Epithelial cell of proximal tubule (primary cell): Measurements from ENCODE around the gene DSC3. TPM values are rescaled to one million over a fixed set of nuclear protein-coding genes. Genes with fewer than 3 reads are reported as not detected.
A peak's percentile ranks its signal among the peaks of the same experiment; 100 is the strongest.

Experiments
- DNase-seq: peaks from one replicate; pipeline ENCODE4 v3.0.0-alpha.2; 2011; ENCODE audit warnings: low read depth
- H3K4me3 ChIP-seq: 2 replicates; pipeline ENCODE4 v1.5.1; 2011; ENCODE audit warnings: low read depth, mild to moderate bottlenecking, low read length
- CTCF ChIP-seq: conservative IDR thresholded peaks from 2 replicates; pipeline ENCODE4 v1.5.1; 2012; ENCODE audit warnings: low read depth, mild to moderate bottlenecking, low read length
- total RNA-seq: library from RNA; depleted of rRNA; stranded (reverse); fragments of >200 nt; gene quantifications from 2 replicates; pipeline ENCODE4 v1.2.3, GENCODE V29; 2015

Gene DSC3
- 0.14 and 0.75 TPM in 2 replicates for total RNA-seq

- no peak for DNase-seq
- no peak for TF ChIP-seq CTCF
- H3K4me3 ChIP-seq: peak within 1 kb of the TSS; percentile 43
Measured at GRCh38 chr18:31042406-31043181, at the start of gene DSC3. TSS of gene DSC3 (minus strand) at chr18:31042742. CDS start at chr18:31042660, 82 bp downstream.

- no peak for TF ChIP-seq CTCF
- H3K4me3 ChIP-seq: no peak overlapping the region
- DNase-seq: no peak
Measured at GRCh38 chr18:31091350-31091749, 48.8 kb upstream of the DSC3 start.

- H3K4me3 ChIP-seq: no peak overlapping the region
- DNase-seq: no peak
- TF ChIP-seq CTCF: no peak
Measured at GRCh38 chr18:31088532-31088931, 46.0 kb upstream of the DSC3 start.

- DNase-seq: no peak
- no peak overlapping the region for H3K4me3 ChIP-seq
- no peak for TF ChIP-seq CTCF
Measured at GRCh38 chr18:31079973-31080372, 37.4 kb upstream of the DSC3 start.

- H3K4me3 ChIP-seq: no peak overlapping the region
- no peak for TF ChIP-seq CTCF
- DNase-seq: no peak
Measured at GRCh38 chr18:31077878-31078277, 35.3 kb upstream of the DSC3 start.

- no peak for TF ChIP-seq CTCF
- H3K4me3 ChIP-seq: no peak overlapping the region
- no peak for DNase-seq
Measured at GRCh38 chr18:31072175-31072574, 29.6 kb upstream of the DSC3 start.

- TF ChIP-seq CTCF: no peak
Measured at GRCh38 chr18:31070206-31070605, 27.7 kb upstream of the DSC3 start.

More at GRCh38 chr18:31070206-31070605, 27.7 kb upstream of the DSC3 start:
- DNase-seq: no peak
- no peak overlapping the region for H3K4me3 ChIP-seq
